Stimulated activated CD8-positive, alpha-beta memory T cell treated with anti-CD3 and anti-CD28 coated beads, Interleukin-4, amount 100 ng/mL, for 4 hours (primary cell): Measurements from ENCODE around the gene AP1S2.

Source experiments
- DNase-seq, 2 donors: peaks; one replicate each; pipeline ENCODE4 v3.0.0-alpha.2; 2020; ENCODE audit warnings: low read depth in 2 of 2, low spot score in 1 of 2

AP1S2 gene

GRCh38 chrX:15812192-15812938, 42.2 kb downstream of the AP1S2 start:
- DNase-seq: no peak

GRCh38 chrX:15808254-15808653, 46.4 kb downstream of the AP1S2 start:
- no peak for DNase-seq

GRCh38 chrX:15804563-15804962, 50.0 kb downstream of the AP1S2 start:
- no peak for DNase-seq

- no peak for DNase-seq
Measured at GRCh38 chrX:15797707-15798106, 56.9 kb downstream of the AP1S2 start.

- DNase-seq: no peak
Measured at GRCh38 chrX:15790769-15791290, 63.8 kb downstream of the AP1S2 start.

GRCh38 chrX:15789979-15790768, 64.4 kb downstream of the AP1S2 start, which contains the start of gene ZRSR2:
TSS of gene ZRSR2 (plus strand) at chrX:15790484. CDS start at chrX:15790496, 12 bp downstream.
- peak; percentile 58 to 86 for DNase-seq

GRCh38 chrX:15786915-15787314, 67.7 kb downstream of the AP1S2 start:
- no peak for DNase-seq

- DNase-seq: no peak
Measured at GRCh38 chrX:15785176-15785750, 69.3 kb downstream of the AP1S2 start.

GRCh38 chrX:15781961-15782699, 72.5 kb downstream of the AP1S2 start:
- no peak for DNase-seq
